Measurements from ENCODE around the gene CPLANE1.
"Not testable (repeated sequence)": the region's sequence is repeated elsewhere in the genome, so short reads cannot be mapped to it uniquely, and the experiment has no call there.

GRCh38 chr5:37268100-37268499 lies 18.9 kb upstream of the CPLANE1 start:
- not testable (repeated sequence) for TF ChIP-seq CTCF, EP300, POLR2A (IDR thresholded peaks at IDR 0.05)

All from tibial nerve (tissue), 4 donors.